HG02885 (cell line): Measurements from ENCODE around the gene CFAP65.

ENCODE experiments used
- ATAC-seq: cut with Tn5 transposase; IDR thresholded peaks from one replicate; pipeline ENCODE4 v1.9.1; 2021; ENCODE audit warnings: mild to moderate bottlenecking; ENCODE audit not compliant: unreplicated experiment, poor library complexity

Gene CFAP65

DNA sequence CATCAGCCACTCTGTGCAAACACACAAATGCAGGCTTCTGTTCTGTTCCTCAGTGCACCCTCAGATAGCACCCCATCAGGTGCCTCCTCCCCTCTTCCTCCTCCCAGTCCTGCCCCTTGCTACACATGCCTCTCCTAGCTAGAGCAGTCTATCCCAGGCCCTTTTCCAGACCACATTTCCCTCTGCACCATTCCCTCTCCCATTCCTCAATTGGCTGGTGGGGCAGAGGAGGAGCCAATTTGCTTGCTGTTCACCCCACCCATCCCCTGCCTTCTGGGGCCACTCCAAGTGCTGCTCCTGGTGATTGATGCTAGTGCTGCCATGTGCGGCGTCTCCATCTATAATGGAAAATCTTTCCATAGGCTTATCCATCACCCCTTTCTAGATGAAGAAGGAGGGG is 5.4 kb downstream of the CFAP65 start:
- no peak for ATAC-seq

DNA sequence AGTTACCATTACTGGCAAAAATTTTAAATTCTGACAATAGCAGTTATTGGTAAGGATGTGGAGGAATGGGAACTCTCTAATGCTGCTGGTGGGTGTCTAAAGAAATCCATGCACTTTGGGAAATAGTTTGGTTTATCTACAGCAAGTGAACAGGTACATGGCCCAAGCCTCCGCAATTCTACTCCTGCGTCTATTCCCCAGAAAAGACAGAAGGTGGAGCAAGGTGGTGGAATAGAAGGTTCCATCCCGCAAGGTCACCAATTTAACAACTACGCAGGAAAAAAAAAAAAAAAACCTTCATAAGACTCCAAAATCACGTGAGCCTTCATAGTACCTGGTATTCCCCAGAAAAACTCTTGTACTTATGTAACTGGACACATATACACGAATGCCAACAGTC is 6.5 kb downstream of the CFAP65 start:
- ATAC-seq = no peak

DNA sequence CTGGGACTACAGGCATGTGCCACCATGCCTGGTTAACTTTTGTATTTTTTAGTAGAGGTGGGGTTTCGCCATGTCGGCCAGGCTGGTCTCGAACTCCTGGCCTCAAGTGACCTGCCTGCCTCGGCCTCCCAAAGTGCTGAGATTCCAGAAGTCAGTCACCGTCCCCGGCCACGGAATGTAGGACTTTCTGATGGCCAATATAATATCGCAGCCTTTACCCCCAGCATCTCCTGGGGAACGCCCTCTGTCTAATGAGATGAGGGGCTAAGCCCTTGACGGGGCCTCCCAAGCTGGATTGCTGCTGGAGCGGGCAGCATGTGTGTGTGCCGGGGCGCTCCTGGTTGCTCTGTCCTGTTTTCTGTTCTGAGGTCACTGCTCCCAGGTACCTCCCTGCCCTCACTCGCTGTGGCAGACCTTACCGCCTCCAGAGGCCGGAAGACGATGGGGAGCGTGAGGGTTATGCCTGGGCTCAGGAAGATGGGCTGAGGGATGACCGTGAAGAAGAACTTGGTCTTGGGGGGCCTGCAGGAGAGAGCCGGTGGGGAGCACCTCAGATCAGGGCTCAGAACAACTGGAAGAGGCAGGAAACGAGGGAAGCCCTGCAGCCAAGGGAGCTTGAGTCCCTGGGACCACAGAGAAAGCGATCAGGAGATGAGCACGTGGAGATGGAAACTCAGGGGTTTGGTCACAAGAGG is 9.1 kb downstream of the CFAP65 start:
- ATAC-seq = no peak

DNA sequence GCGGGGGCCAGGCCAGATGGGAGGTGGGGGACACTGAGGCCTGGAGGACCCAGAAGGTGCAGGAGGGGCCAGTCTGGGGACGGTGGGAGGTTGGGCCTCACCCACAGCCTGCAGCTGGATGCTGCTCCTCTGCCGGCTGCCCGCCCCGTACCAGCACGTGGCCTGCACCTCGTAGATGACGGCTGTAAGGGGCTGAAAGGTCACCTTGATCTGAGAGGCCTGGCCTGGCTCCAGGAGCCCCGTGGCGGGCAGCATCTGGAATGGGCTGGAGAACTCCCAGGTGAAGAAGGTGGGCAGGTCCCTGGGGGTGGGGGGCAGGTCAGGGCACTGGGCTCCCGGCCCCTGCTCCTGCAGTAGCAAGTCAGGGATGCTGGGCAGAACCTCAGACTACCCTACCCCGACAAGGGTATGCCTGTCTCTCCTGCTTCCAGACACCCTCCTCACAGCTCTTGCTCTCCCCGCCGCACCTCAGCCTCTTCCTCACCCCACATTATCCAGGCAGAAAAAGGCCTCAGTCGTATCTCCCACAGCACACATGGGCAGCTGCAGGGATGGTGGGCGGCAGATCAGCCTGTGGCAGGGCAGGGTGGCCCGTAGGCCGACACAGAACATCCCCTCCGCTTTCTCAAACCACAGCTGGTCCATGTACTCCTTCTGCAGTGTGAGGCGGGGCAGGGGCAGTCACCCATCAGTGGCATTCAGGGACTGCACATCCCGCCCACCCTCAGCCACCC is 10.1 kb downstream of the CFAP65 start:
- no peak for ATAC-seq

DNA sequence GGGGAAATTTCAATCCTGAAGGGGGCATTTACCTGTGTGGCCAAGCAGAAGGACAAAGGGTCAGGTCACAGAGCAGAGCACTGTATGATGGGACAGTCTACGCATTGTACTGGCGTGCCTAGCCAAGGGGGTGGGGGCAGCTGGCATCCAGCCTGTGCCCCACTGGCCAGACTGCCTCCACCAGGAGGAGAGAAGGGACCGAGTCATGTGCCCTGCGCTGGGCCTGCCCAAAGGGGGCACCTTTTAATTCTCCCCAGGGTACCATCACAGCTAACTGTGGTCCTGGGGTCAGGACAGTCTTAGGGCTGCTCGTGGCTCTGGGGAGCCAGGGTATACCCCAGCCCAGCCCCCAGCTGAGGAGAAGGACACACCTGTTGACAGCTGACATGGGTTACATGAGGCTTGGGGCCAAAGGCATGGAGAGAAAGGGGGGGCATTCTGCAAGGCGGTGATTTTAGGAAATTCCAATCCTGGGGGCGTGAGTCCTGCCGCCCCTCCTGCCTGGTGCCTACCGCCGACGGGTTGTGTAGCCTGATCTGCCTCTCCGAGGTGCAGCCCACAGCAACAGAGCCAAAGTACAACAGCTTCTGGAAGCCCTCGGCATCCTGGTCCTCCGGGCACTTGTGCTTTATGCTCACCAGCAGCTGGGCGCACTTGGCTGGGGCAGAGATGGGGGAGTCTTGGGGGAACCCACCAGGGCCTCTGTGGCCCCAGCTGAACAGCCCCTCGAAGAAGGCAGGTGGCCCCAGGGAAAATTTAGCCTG is 11.0 kb downstream of the CFAP65 start:
- ATAC-seq = no peak

DNA sequence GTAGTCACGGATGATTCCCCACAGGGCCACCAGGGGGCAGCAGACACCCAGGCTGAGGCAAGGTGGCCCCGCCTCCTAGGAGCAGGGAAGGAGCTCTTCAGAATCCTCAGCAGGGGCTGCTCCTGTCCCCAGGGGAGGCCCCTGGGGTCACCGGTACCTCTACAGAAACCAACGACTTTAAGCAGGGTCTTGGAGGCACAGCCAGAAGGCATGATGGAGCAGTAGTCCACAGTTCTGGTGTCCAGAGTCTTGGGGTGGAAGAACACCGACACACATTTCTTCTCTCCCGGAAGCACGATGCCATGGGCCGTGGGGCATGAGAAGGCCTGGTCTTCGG is 11.5 kb downstream of the CFAP65 start:
- ATAC-seq = peak; percentile 65

- no peak for ATAC-seq
Observed at GRCh38 chr2:219028996-219029828, 12.1 kb downstream of the CFAP65 start.

DNA sequence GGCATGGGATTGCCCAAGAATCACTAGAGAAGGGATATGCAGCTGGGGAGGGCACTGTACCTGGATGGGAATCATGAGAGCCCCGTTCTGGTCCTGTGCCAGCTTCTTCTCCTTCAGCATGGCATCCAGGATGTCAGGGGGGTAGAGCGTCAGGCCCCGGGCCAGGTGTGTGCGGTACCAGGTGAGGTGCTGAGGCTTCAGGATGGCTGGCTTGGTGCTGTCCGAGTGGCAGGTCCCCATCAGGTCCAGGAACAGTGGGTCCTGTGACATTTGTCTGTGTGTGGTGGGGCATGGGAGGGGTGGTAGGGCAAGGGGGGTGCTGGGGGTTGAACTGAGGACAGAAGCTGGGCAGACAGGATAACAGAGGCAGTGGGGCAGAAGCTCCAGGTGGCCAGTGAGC is 13.2 kb downstream of the CFAP65 start:
- ATAC-seq = no peak

DNA sequence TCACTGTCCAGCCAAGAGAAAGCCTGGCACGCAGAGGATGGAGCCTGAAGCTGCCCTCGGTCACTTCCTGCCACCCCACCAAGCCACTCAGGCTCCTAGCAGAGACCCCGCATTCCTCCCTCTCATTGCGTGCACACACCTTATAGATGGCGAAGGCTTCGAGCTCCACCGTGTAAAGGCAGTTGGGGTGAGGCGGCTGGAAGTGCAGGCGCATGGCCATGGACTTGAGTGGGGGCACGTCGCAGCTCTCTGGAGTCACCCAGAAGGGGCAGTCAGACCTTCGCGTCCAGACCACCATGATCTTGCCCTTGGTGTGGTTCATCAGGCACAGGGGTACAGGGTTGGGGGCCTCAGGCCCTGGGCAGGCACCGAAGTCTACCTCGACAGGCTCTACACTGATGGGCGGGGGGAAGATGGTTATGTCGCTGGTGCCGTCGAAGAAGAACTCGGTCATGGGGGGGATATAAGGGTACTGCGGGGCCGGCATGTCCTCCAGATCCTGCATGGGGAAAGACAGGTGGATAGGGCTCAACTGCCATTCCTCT is 13.7 kb downstream of the CFAP65 start:
- no peak for ATAC-seq

DNA sequence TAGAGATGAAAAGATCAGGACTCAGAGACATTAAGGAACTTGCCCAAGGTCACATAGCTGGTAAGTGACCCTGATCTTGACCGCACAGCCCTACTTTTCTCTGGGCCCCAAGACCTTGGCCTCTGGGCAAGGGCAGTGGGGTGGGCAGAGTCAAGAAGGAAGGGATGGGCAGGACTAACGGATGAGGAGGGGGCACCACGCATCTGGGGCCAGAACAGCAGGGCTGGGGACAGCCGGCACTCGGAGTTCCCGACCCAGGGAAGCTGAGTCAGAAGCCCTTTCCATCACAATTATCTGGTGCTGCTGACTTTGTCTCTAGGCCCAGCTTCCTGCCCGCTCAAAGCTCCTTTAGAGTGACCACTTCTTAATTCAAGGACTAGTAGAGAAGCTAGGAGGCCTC is 14.4 kb downstream of the CFAP65 start:
- no peak for ATAC-seq

GRCh38 chr2:219025637-219026585 is 15.4 kb downstream of the CFAP65 start:
- no peak for ATAC-seq

- ATAC-seq = no peak
Observed at GRCh38 chr2:219024059-219024458, 17.3 kb downstream of the CFAP65 start.

DNA sequence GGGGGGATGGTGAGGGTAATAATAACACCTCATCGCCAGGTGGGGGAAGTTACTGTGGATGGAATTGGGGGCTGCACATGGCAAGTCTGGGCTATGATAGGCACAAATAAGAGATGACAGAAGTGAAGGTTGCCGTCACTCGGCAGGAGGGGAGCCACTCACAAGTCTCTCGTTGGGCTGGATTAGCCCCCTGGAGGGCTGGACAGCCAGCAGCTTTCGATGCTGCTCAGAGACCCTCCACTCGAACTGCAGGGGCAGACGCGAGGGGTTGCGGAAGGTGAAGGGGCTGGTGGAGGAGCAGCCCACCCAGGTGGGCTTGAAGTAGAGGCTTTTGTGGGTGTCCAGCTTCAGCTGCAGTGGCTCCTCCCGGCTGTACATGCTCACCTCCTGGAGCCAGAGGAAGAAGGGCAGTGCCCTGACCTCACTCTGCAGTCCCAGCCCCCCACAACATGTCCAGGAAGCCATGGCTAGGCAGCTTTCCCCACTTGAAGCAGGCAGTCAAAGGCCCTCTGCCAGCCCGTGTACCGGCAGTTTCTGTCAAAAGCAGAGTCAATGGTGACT is 18.2 kb downstream of the CFAP65 start:
- ATAC-seq = no peak

DNA sequence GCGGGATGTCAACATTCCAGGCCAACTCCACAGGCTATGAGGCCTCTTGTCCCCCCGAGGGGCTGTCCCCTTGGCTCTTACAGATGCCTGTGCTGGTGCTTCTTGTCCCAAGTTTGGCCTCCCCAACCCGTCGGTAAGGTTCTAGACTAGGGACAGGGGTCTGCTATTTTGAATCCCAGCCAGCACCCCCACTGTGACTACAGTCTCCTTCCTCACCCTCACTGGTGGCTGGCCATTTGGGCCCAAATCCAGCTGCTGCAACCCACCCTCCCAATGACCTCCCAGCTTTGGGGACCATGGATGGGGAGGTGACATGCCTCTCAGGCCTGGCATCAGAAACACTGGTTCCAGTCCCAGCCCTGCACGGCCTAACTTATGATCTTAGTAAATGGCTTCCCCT is 18.7 kb downstream of the CFAP65 start:
- ATAC-seq = no peak

DNA sequence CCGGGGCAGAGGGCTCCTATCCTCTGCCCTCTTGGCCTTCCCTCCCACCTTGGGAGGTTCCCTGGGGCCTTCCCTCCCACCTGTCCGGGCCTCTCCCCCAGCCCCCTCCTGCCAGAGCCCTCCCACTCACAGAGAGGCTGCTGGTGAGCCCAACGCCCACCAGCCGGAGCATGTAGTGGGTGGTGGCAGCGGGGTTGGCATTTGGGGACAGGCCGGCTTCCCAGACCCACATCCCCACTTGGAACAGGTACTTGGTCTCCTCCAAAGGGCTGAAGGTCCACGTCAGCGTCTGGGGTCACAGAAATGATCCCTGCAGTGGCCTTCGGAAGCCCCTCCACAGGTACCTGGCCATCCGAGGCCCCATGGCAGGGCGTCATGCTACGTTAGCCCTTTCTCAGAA is 19.3 kb downstream of the CFAP65 start:
- no peak for ATAC-seq

- ATAC-seq = no peak
Observed at GRCh38 chr2:219021591-219021990, 19.7 kb downstream of the CFAP65 start.

GRCh38 chr2:219020604-219021365 is 20.5 kb downstream of the CFAP65 start:
- no peak for ATAC-seq

DNA sequence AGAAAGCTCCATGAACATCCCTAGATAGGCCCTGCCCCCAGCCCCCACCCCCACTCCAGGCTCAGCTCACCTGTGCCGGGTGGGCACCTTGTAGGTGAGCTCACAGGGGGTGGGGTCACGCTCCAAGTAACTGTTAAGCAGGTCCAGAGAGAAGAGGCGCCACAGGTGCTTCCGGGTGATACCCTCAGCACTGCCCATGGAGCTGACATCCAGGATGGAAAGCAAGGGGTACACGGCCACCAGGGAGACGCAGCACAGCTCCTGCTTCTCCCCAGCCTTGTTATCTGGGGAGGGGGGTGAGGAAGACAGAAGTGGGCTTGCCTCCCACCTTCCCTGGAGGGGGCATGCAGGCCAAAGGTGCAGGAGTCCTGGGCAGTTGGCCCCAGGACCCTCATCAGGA is 21.9 kb downstream of the CFAP65 start:
- no peak for ATAC-seq
